Hippocampal formation (tissue), 2 donors: ENCODE data around the gene ELOVL2.

Experiments used
- DNase-seq, 2 donors: peaks; one replicate each; lab custom pipeline; 2025; lab: John Stamatoyannopoulos, UW

Gene ELOVL2

DNA sequence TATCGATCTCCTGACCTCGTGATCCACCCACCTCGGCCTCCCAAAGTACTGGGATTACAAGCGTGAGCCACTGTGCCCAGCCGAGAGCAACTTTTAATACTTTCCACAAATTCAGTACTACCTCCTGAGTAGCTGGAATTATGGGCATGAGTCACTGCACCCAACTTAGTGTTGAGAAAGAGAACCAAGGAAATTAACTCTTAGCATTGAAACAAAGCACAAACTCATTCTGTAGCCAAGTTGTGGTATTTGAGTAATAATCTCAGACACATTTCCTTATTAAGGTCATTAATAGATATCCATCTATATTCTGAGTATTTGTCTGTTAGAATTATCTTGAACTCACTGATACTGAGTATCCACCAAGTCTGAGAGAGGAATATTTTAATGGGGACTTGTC lies 14.3 kb upstream of the ELOVL2 start:
- no peak for DNase-seq

DNA sequence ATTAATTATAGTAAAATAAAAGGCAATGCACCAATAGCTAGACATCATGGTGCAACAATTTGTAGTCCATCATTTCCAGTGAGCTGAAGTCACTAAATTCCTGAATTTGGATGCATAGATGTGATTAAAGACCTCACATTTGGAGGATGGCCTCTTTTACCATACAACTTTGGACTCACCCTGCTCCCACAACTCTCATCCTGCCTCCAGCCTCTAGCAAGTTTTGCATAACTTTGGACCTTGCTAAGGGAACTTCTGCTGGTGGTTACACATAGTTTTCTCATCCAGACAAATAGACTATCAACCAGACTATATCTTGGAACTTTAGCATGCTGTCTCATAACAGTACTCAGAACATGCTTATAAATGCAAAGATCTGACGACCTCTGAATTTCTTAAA lies 12.8 kb upstream of the ELOVL2 start:
- no peak for DNase-seq

- DNase-seq, result no peak
These were observed 11.1 kb upstream of the ELOVL2 start for GRCh38 chr6:11055127-11055627.

GRCh38 chr6:11054722-11055121 lies 10.6 kb upstream of the ELOVL2 start:
- DNase-seq, result no peak

GRCh38 chr6:11053307-11053706 lies 9.2 kb upstream of the ELOVL2 start:
- no peak for DNase-seq

DNA sequence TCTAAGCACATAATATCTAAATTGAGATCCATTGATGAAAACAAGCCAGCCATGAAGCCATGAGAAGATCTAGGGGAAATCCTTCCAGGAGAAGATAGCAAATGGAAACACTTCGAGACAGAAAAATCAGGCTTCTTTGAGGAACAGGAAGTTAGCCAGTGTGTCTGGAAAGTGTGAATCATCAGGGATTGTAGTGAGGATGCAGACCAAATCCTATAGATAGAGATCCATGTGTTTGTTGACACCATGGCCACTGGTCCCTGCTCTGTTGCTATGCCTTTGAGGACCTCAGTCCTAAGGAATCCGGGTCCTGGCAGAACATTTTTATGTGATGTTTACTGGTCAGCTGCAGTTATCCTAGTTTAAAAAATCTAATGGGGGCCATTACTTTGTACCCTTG lies 6.6 kb upstream of the ELOVL2 start:
- no peak for DNase-seq

DNA sequence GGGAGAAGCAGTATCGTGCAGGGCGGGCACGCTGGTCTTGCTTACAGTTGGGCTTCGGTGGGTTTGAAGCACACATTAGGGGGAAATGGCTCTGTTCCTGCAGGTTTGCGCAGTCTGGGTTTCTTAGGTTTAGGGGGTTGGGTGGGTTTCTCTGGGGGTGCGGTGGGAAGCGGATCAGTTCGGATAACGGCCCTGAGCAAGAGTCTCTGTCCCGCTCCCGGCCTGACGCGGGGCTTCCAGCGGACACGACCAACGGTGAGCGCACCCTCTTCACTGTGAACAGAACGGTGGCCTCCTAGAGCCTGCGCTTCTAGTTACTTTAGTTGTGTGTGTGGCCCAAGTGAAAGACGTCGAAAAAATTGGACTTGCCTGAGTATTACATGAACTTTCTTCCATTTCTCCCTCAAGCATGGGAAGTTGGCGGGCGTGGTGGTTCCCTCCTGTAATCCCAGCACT lies 635 bp upstream of the ELOVL2 start:
- no peak for DNase-seq

GRCh38 chr6:11043378-11043960 lies 636 bp downstream of the ELOVL2 start:
- no peak for DNase-seq

DNA sequence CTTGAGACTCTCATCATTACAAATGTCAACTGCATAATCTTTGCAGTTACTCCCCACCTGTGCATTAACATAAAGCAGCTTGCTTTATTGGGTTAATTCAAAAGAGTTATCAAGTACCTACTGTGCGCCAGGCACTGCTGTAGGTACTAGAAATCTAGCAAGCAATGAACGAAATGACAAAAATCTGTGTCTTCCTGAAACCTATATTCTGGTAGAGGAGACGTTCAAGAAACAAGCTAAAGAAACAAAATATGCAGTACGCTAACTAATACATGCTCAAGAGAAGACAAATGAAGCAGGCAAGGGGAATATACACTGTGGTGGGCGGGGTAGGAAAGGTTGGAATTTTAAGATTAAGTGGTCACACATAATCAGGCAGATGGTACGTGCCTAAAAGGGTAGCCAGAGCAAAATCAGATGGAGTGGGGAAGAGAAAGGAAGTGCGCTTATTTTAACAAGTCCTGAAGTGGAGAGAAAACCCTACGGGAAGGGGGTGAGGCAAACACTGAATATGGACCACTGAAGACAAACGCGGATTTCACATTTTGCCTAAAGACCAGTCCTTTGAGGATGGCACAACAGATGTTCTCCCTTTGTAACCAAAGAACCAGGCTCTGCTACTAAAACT lies 1.2 kb downstream of the ELOVL2 start:
- DNase-seq, result no peak

GRCh38 chr6:11042025-11042749 lies 1.9 kb downstream of the ELOVL2 start:
- DNase-seq, result no peak

GRCh38 chr6:11040134-11040533 lies 4.0 kb downstream of the ELOVL2 start:
- no peak for DNase-seq

DNA sequence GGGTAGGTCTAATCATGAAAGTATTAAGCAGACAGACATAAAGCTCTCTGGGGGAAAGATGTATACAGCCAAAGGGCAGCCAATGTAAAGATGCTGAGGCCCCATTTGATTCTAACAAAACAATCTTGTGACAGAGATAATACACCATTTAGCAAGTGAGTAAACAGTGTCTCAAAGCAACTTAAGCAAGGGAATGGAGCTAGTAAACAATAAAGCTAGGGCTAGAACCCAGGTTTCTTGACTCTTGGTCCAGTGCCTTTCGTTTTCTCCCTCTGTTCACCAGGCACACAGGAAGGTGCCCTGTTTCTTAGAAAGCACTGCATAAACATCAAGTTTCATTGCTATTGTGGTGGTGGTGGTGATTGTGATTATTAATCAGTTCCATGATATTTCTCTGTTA lies 5.1 kb downstream of the ELOVL2 start:
- DNase-seq, result no peak

GRCh38 chr6:11036977-11037430 lies 7.1 kb downstream of the ELOVL2 start:
- DNase-seq, result no peak

GRCh38 chr6:11036351-11036740 lies 7.8 kb downstream of the ELOVL2 start:
- no peak for DNase-seq

DNA sequence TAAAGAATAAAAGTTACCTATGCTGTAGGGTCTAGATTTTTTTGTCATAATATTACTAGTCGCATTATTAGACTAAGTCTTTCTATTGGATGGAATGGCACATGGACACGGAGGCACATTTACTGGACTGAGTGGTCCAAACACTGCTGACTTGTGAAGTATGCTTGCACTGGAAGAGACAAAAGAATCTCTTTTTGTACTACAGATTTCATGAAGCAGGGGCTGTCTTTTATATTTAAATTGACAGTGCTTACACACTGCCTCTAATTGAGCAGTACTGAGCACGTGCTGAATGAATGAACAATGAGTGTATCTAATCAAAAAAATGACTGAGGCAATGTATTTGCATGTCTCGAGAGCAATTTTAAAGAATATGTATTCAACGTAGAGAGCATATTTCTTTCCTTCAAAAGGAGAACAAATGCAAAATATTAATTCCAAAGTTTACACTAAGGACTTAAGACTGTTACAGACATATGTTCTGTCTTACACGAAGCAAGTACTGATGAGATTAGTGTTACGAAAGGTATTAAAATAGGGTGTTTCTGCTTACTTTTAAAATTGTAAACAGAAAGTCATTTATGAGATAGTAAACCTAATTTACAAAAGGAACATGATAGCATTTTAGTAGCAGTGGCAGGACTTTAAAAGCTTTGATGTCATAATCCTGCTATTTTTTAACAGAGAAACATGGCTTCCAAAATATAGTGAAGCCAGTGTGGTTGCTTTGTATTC lies 8.3 kb downstream of the ELOVL2 start:
- DNase-seq, result no peak

GRCh38 chr6:11033825-11034224 lies 10.3 kb downstream of the ELOVL2 start:
- DNase-seq, result no peak

- no peak for DNase-seq
These were observed 13.2 kb downstream of the ELOVL2 start for GRCh38 chr6:11030904-11031303.

DNA sequence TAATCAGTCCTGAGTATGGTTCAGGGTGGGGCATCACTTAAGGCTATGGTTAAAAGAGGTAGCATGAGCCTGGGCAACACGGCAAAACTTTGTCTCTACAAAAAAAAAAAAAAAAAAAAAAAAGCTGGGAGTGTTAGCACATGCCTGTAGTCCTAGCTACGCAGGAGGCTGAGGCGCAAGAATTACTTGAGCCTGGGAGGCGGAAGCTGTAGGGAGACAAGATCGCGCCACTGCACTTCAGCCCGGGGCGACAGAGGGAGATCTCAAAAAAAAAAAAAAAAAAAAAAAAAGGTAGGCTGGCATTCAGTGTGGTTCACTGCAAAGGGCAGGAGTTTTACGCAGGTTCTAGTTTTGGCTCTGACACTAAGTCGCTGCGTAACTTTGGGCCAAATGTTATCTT lies 15.1 kb downstream of the ELOVL2 start:
- no peak for DNase-seq

GRCh38 chr6:11027565-11028110 lies 16.5 kb downstream of the ELOVL2 start:
- DNase-seq, result no peak

DNA sequence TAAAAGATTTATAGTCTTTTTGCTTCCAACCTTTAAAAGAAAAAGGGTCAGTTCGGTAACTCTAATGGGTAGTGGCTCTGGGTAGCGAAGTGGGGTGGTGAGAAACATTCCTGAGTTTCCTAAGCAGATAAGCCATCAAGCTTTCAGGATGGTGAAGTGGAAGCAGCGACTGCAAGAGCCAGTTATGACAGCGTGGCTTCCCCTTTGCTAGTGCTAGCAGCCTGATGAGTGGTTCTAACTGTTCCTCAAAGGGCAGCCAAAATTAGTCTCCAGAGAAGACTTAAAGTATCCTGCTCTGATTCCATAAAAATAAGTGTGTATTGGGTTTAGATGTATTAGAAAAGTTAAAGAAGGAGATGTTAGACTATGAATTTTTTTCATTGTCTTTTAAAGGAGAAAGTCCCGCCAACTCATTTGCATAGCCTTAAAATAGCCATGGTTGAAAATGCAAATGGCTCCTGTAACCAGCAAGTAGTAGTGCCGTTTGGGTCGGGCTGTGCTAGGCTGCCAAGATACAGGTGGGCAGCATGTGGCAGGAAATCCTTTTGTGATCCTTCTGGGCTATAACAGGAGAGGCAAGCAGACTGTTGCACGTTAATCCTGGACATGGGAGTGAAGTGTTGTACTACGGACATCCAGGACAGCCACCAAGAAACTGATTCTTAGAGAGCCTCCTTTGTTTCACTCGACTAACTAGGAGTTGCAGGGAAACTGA lies 18.0 kb downstream of the ELOVL2 start:
- no peak for DNase-seq

GRCh38 chr6:11025130-11025529 lies 19.0 kb downstream of the ELOVL2 start:
- DNase-seq, result no peak
